KOPT-K1 (cell line): ENCODE measurements around the gene F13B.
A peak's percentile ranks its signal among the peaks of the same experiment; 100 is the strongest.
"Not testable (repeated sequence)": the region's sequence is repeated elsewhere in the genome, so short reads cannot be mapped to it uniquely, and the experiment has no call there.

ENCODE experiments used
- H3K27ac ChIP-seq: fragments of 200-600 bp; sonication (generic); 2 replicates; pipeline ENCODE4 v1.5.1; 2016; ENCODE audit warnings: antibody characterized with exemption, mild to moderate bottlenecking, low read depth, low read length; ENCODE audit not compliant: poor library complexity, severe bottlenecking
- H3K36me3 ChIP-seq: fragments of 200-600 bp; sonication (generic); 2 replicates; pipeline ENCODE4 v1.5.1; 2017; ENCODE audit warnings: antibody characterized with exemption, mild to moderate bottlenecking, low read length, moderate library complexity; ENCODE audit not compliant: insufficient read depth
- H3K9me3 ChIP-seq: fragments of 200-600 bp; sonication (generic); 2 replicates; pipeline ENCODE4 v1.5.1; 2017; ENCODE audit warnings: antibody characterized with exemption, low read length, mild to moderate bottlenecking; ENCODE audit not compliant: insufficient read depth, poor library complexity, severe bottlenecking

F13B gene

GRCh38 chr1:197073978-197074377 lies 6.9 kb upstream of the F13B start:
- H3K36me3 ChIP-seq, result no peaks in the 10 kb centered on the region
- H3K9me3 ChIP-seq, result no peaks in the 10 kb centered on the region
- no peak overlapping the region for H3K27ac ChIP-seq

GRCh38 chr1:197067457-197067818 lies 378 bp upstream of the F13B start:
- H3K36me3 ChIP-seq, result no peaks in the 10 kb centered on the region
- H3K27ac ChIP-seq, result no peak overlapping the region
- H3K9me3 ChIP-seq, result no peaks in the 10 kb centered on the region

GRCh38 chr1:197066277-197066676 lies 783 bp downstream of the F13B start:
- no peaks in the 10 kb centered on the region for H3K9me3 ChIP-seq
- no peak overlapping the region for H3K27ac ChIP-seq
- H3K36me3 ChIP-seq, result no peaks in the 10 kb centered on the region

GRCh38 chr1:197065559-197065958 lies 1.5 kb downstream of the F13B start:
- no peak overlapping the region for H3K27ac ChIP-seq
- H3K36me3 ChIP-seq, result no peaks in the 10 kb centered on the region
- H3K9me3 ChIP-seq, result no peaks in the 10 kb centered on the region

- H3K36me3 ChIP-seq, result no peaks in the 10 kb centered on the region
- no peak overlapping the region for H3K27ac ChIP-seq
- H3K9me3 ChIP-seq, result no peaks in the 10 kb centered on the region
Measured at GRCh38 chr1:197063212-197063611, 3.8 kb downstream of the F13B start.

GRCh38 chr1:197062692-197063091 lies 4.4 kb downstream of the F13B start:
- H3K27ac ChIP-seq, result no peak overlapping the region
- no peaks in the 10 kb centered on the region for H3K9me3 ChIP-seq
- no peaks in the 10 kb centered on the region for H3K36me3 ChIP-seq

GRCh38 chr1:197049100-197049499 lies 18.0 kb downstream of the F13B start:
- no peaks in the 10 kb centered on the region for H3K36me3 ChIP-seq
- no peaks in the 10 kb centered on the region for H3K9me3 ChIP-seq
- H3K27ac ChIP-seq, result no peak overlapping the region

- no peaks in the 10 kb centered on the region for H3K9me3 ChIP-seq
- H3K27ac ChIP-seq, result no peak overlapping the region
Measured at GRCh38 chr1:197042676-197043341, 24.3 kb downstream of the F13B start.

GRCh38 chr1:197041486-197042353 lies 25.3 kb downstream of the F13B start:
- H3K9me3 ChIP-seq, result no peaks in the 10 kb centered on the region
- no peaks in the 10 kb centered on the region for H3K36me3 ChIP-seq
- peak overlapping the region; percentile 64 for H3K27ac ChIP-seq

More at GRCh38 chr1:197042676-197043341, 24.3 kb downstream of the F13B start:
- H3K36me3 ChIP-seq, result no peaks in the 10 kb centered on the region

GRCh38 chr1:197036861-197037260 lies 30.2 kb downstream of the F13B start:
- Histone ChIP-seq H3K9me3 (no peaks in the 10 kb centered on the region), H3K36me3 (no peaks in the 10 kb centered on the region), H3K27ac (no peak overlapping the region)

GRCh38 chr1:197034631-197035339 lies 32.3 kb downstream of the F13B start:
- H3K9me3 ChIP-seq, H3K27ac ChIP-seq, H3K36me3 ChIP-seq: not testable (repeated sequence)

GRCh38 chr1:197029749-197030148 lies 37.3 kb downstream of the F13B start:
- no peaks in the 10 kb centered on the region for H3K36me3 ChIP-seq
- no peak overlapping the region for H3K27ac ChIP-seq
- no peaks in the 10 kb centered on the region for H3K9me3 ChIP-seq

GRCh38 chr1:197027359-197027758 lies 39.7 kb downstream of the F13B start:
- Histone ChIP-seq H3K27ac (no peak overlapping the region), H3K36me3 (no peaks in the 10 kb centered on the region), H3K9me3 (no peaks in the 10 kb centered on the region)

GRCh38 chr1:197024460-197024859 lies 42.6 kb downstream of the F13B start:
- Histone ChIP-seq H3K9me3 (no peaks in the 10 kb centered on the region), H3K27ac (no peak overlapping the region), H3K36me3 (no peaks in the 10 kb centered on the region)

- Histone ChIP-seq H3K9me3 (no peaks in the 10 kb centered on the region), H3K27ac (no peak overlapping the region), H3K36me3 (no peaks in the 10 kb centered on the region)
Measured at GRCh38 chr1:197021716-197022115, 45.3 kb downstream of the F13B start.
